Karpas-422 (cell line): ENCODE results near the gene HIC2. TPM values are rescaled to one million over a fixed set of nuclear protein-coding genes. Genes with fewer than 3 reads are reported as not detected.
"Not testable (repeated sequence)": the region's sequence is repeated elsewhere in the genome, so short reads cannot be mapped to it uniquely, and the experiment has no call there.

ENCODE experiments used
- DNase-seq: peaks from one replicate; pipeline ENCODE4 v3.0.0-alpha.2; 2015
- H2AFZ ChIP-seq: fragments of 200-600 bp; sonication (generic); 2 replicates; pipeline ENCODE4 v1.6.1; 2014; ENCODE audit warnings: antibody characterized with exemption, low read length, mixed read lengths
- H3K27ac ChIP-seq: fragments of 200-600 bp; sonication (generic); 2 replicates; pipeline ENCODE4 v1.5.1; 2014; ENCODE audit warnings: mild to moderate bottlenecking, low read length, moderate library complexity
- H3K27me3 ChIP-seq: fragments of 200-600 bp; sonication (generic); 2 replicates; pipeline ENCODE4 v1.6.1; 2014; ENCODE audit warnings: low read length, mixed read lengths
- H3K36me3 ChIP-seq: fragments of 200-600 bp; sonication (generic); 2 replicates; pipeline ENCODE4 v1.6.1; 2014; ENCODE audit warnings: low read length, mixed read lengths; ENCODE audit not compliant: insufficient read depth
- H3K4me1 ChIP-seq: fragments of 200-600 bp; sonication (generic); 2 replicates; pipeline ENCODE4 v1.6.1; 2014; ENCODE audit warnings: mild to moderate bottlenecking, low read length, mixed read lengths
- H3K4me2 ChIP-seq: fragments of 200-600 bp; sonication (generic); 2 replicates; pipeline ENCODE4 v1.6.1; 2014; ENCODE audit warnings: low read length, low read depth, mild to moderate bottlenecking; ENCODE audit not compliant: poor library complexity, severe bottlenecking
- H3K4me3 ChIP-seq: fragments of 200-600 bp; sonication (generic); 2 replicates; pipeline ENCODE4 v1.5.1; 2014; ENCODE audit warnings: mild to moderate bottlenecking, antibody characterized with exemption, low read length, mixed read lengths
- H3K79me2 ChIP-seq: fragments of 200-600 bp; sonication (generic); 2 replicates; pipeline ENCODE4 v1.6.1; 2014; ENCODE audit warnings: mild to moderate bottlenecking, low read length, mixed read lengths
- H3K9ac ChIP-seq: fragments of 200-600 bp; sonication (generic); 2 replicates; pipeline ENCODE4 v1.6.0; 2014; ENCODE audit warnings: low read length
- H3K9me2 ChIP-seq: fragments of 200-600 bp; sonication (generic), shearing (Covaris generic); replicated peaks from 2 replicates; pipeline ENCODE4 v1.6.0; 2014; ENCODE audit warnings: mild to moderate bottlenecking, low read length, moderate library complexity; ENCODE audit not compliant: insufficient read depth
- H3K9me3 ChIP-seq: fragments of 300-700, 200-600 bp; sonication (generic); 2 replicates; pipeline ENCODE4 v1.6.1; 2014; ENCODE audit warnings: low read length, mixed read lengths
- H4K20me1 ChIP-seq: fragments of 200-600 bp; sonication (generic); 2 replicates; pipeline ENCODE4 v1.6.1; 2014; ENCODE audit warnings: mild to moderate bottlenecking, antibody characterized with exemption, low read length, low read depth; ENCODE audit not compliant: insufficient read depth
- small RNA-seq: library from RNA; depleted of rRNA; stranded (forward); fragments of <200 nt; gene quantifications from one replicate; pipeline ENCODE3, GENCODE V24; 2014
- total RNA-seq: library from RNA; depleted of rRNA; stranded (reverse); fragments of >200 nt; shearing (Covaris generic); gene quantifications from 2 replicates; pipeline ENCODE4 v1.2.3, GENCODE V29; 2014; ENCODE audit warnings: low replicate concordance; rRNA removed

Gene HIC2
- total RNA-seq, 1 experiment from 2014 or later: 4.4 TPM

- not testable (repeated sequence) for H3K27ac ChIP-seq, H3K36me3 ChIP-seq, H3K4me1 ChIP-seq, H3K4me3 ChIP-seq, H3K9me2 ChIP-seq, H2AFZ ChIP-seq, DNase-seq, H3K4me2 ChIP-seq, H3K79me2 ChIP-seq, H3K27me3 ChIP-seq, H3K9me3 ChIP-seq, H3K9ac ChIP-seq, H4K20me1 ChIP-seq
Measured at GRCh38 chr22:21497984-21498383, 80.8 kb downstream of the HIC2 start.

DNA sequence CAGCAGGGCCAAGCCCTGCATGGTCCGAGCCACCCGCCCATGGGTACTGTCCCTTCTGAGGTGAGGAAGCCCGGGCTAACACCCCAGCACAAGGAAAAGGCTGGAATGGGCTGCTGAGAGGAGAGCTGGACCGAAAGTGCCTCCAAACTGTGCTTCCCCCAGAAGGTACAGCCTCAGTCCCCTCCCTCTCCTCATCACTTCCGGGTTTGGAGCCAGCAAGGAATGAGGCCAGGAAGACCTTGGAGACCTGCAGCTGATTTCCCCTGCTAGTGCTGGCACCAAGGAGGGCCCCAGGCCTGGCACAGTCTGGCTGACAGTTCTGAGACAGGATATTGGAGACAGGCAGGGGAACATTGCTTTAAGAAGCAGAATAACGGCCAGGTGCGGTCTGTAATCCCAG lies 81.3 kb downstream of the HIC2 start:
- not testable (repeated sequence) for H3K27me3 ChIP-seq, H4K20me1 ChIP-seq, H3K4me3 ChIP-seq, H3K9me2 ChIP-seq, H3K4me1 ChIP-seq, DNase-seq, H3K4me2 ChIP-seq, H2AFZ ChIP-seq, H3K36me3 ChIP-seq, H3K79me2 ChIP-seq, H3K27ac ChIP-seq, H3K9ac ChIP-seq, H3K9me3 ChIP-seq

DNA sequence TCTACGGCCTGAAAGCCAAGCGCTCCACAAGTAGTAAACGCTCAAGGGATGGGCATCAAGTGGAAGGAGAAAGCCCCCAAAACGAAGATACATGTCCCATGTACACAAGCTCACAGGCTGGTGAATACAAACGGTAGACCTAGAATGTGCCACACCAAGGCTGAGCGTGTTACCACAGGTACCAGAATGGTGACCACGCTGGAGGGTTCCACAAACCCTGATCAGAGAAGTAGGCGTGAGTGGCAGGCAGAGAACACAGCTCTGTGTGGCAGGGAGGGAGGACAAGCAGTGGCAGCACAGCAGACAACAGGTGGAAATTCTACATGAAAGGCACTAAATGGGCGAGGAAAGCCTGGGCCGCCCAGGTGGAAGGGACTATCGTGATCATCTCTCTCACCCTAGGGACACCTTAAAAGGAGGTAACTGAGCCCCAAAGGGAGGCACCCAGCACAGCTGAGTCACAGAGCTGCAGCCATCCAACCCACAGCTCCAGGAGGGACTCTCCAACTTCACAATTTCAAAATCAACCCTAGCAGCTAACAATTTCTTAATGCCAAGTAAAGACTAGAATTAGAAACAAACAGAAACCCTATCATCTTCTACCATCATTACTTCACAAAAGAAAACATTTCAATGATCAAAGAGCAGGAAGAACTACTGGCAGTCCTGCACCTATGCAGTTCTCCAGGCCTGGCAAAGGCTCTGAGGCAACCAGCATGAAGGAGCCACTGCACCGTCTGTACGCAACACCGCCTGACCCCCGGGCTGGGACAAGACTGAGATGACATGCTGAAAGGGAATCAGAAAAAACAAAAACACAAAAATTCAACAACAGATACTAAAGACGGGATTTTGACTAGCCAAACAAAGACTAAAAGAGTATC lies 82.7 kb downstream of the HIC2 start:
- H3K4me2 ChIP-seq, DNase-seq, H3K4me3 ChIP-seq, H3K27me3 ChIP-seq, H3K9ac ChIP-seq, H3K9me3 ChIP-seq, H2AFZ ChIP-seq, H4K20me1 ChIP-seq, H3K4me1 ChIP-seq, H3K36me3 ChIP-seq, H3K9me2 ChIP-seq, H3K27ac ChIP-seq, H3K79me2 ChIP-seq: not testable (repeated sequence)

Small RNAs within 50 kb of the gene (small RNA-seq; reads per million reads assigned to genes)
- gene RF00492 (not detected), gene RN7SKP63 (not detected)

Other genes with a start within 250 kb of the HIC2 start
- 0.29 and 0.34 TPM in 2 replicates for gene RIMBP3B, start 33.6 kb upstream of the HIC2 start, total RNA-seq
- gene TMEM191C, start 50.0 kb downstream of the HIC2 start, total RNA-seq: 1.1 and 1.2 TPM in 2 replicates
- 0.65 TPM in 1 of 2 replicates, not detected in the other for gene RIMBP3C, start 134.1 kb downstream of the HIC2 start, total RNA-seq
- gene UBE2L3, start 150.3 kb downstream of the HIC2 start, total RNA-seq: 38.7 and 56.1 TPM in 2 replicates
- gene YDJC, start 212.7 kb downstream of the HIC2 start, total RNA-seq: 59.1 and 109 TPM in 2 replicates
- 0.11 and 1.3 TPM in 2 replicates for gene CCDC116, start 215.4 kb downstream of the HIC2 start, total RNA-seq
- 19.0 and 72.9 TPM in 2 replicates for gene SDF2L1, start 224.9 kb downstream of the HIC2 start, total RNA-seq
- 32.8 and 39.6 TPM in 2 replicates for gene PPIL2, start 248.6 kb downstream of the HIC2 start, total RNA-seq